Effector memory CD8-positive, alpha-beta T cell (primary cell): ENCODE data around the gene MSL1.

ENCODE experiments used
- ATAC-seq: fragments of 150-1000 bp; cut with Tn5 transposase; replicated peaks from 2 replicates; pipeline ENCODE4 v1.10.0; 2021; ENCODE audit warnings: mild to moderate bottlenecking, moderate library complexity
- DNase-seq, 3 experiments: peaks; one replicate each; pipeline ENCODE4 v3.0.0; 2021
- H3K27ac Mint-ChIP-seq, 2 donors: one replicate each; pipeline ENCODE4 v1.8.0; 2022; ENCODE audit warnings: mild to moderate bottlenecking in 2 of 2, mixed read lengths in 2 of 2, moderate library complexity in 2 of 2
- H3K27me3 Mint-ChIP-seq, 2 donors: one replicate each; pipeline ENCODE4 v1.8.0; 2022; ENCODE audit warnings: mixed read lengths in 2 of 2
- H3K36me3 Mint-ChIP-seq: one replicate; pipeline ENCODE4 v1.8.0; 2022; ENCODE audit warnings: mild to moderate bottlenecking, moderate library complexity, mixed read lengths; ENCODE audit not compliant: insufficient read depth
- H3K4me1 Mint-ChIP-seq, 2 donors: one replicate each; pipeline ENCODE4 v1.8.0; 2022; ENCODE audit warnings: low read depth in 2 of 2, mixed read lengths in 2 of 2
- H3K4me3 Mint-ChIP-seq, 2 donors: one replicate each; pipeline ENCODE4 v1.8.0; 2022; ENCODE audit warnings: mild to moderate bottlenecking in 2 of 2, mixed read lengths in 2 of 2, moderate library complexity in 2 of 2
- H3K9me3 Mint-ChIP-seq, 2 donors: one replicate each; pipeline ENCODE4 v1.8.0; 2022; ENCODE audit warnings: mixed read lengths in 2 of 2

Gene MSL1

GRCh38 chr17:40174514-40174913 is 52.7 kb downstream of the MSL1 start:
- DNase-seq (no peak), ATAC-seq (no peak)
- Mint-ChIP-seq H3K9me3 (no peaks in the 10 kb centered on the region), H3K4me1 (peaks cover 0 to 9% of the 10 kb centered on the region in 2 donors), H3K27ac (peak overlapping the region in 1 of 2 donors; percentile 38), H3K27me3 (no peaks in the 10 kb centered on the region), H3K36me3 (peaks cover 51% of the 10 kb centered on the region), H3K4me3 (no peak overlapping the region)

GRCh38 chr17:40175928-40176753 is 54.4 kb downstream of the MSL1 start:
- Mint-ChIP-seq H3K27me3 (no peaks in the 10 kb centered on the region), H3K4me1 (peaks cover 0 to 9% of the 10 kb centered on the region in 2 donors), H3K36me3 (peaks cover 34% of the 10 kb centered on the region), H3K9me3 (no peaks in the 10 kb centered on the region), H3K4me3 (no peak overlapping the region), H3K27ac (no peak overlapping the region)
- DNase-seq (no peak), ATAC-seq (no peak)

GRCh38 chr17:40176754-40177110 is 55.0 kb downstream of the MSL1 start:
- H3K4me3 Mint-ChIP-seq, result peak overlapping the region; percentile 41 to 49
- peaks cover 0 to 9% of the 10 kb centered on the region in 2 donors for H3K4me1 Mint-ChIP-seq
- no peak overlapping the region for H3K27ac Mint-ChIP-seq
- H3K36me3 Mint-ChIP-seq, result peaks cover 30% of the 10 kb centered on the region
- no peaks in the 10 kb centered on the region for H3K27me3 Mint-ChIP-seq
- H3K9me3 Mint-ChIP-seq, result no peaks in the 10 kb centered on the region
- ATAC-seq (no peak), DNase-seq (no peak)

GRCh38 chr17:40177275-40177874 is 55.6 kb downstream of the MSL1 start, which contains the start of gene RAPGEFL1:
Gene RAPGEFL1 (plus strand): TSS chr17:40177470. CDS start chr17:40177862, 392 bp downstream.
- H3K27ac Mint-ChIP-seq, result no peak within 1 kb of the TSS
- H3K4me3 Mint-ChIP-seq, result peak within 1 kb of the TSS; percentile 43 to 67
- no peaks in the 10 kb centered on the region for H3K9me3 Mint-ChIP-seq
- ATAC-seq, result peak; percentile 98
- peak; percentile 54 to 72 (median 68) for DNase-seq
- no peaks in the 10 kb centered on the region for H3K27me3 Mint-ChIP-seq
- peaks cover 0 to 9% of the 10 kb centered on the region in 2 donors for H3K4me1 Mint-ChIP-seq
- peaks cover 26% of the 10 kb centered on the region for H3K36me3 Mint-ChIP-seq

GRCh38 chr17:40178021-40178601 is 56.3 kb downstream of the MSL1 start:
- Mint-ChIP-seq H3K36me3 (peaks cover 19% of the 10 kb centered on the region), H3K9me3 (no peaks in the 10 kb centered on the region), H3K27ac (peak overlapping the region in 1 of 2 donors; percentile 68), H3K4me3 (peak overlapping the region; percentile 43 to 67), H3K27me3 (no peaks in the 10 kb centered on the region), H3K4me1 (peaks cover 0 to 9% of the 10 kb centered on the region in 2 donors)
- DNase-seq, result no peak
- no peak for ATAC-seq

GRCh38 chr17:40178660-40179059 is 56.9 kb downstream of the MSL1 start:
- no peaks in the 10 kb centered on the region for H3K9me3 Mint-ChIP-seq
- H3K36me3 Mint-ChIP-seq, result peaks cover 18% of the 10 kb centered on the region
- ATAC-seq (no peak), DNase-seq (no peak)
- H3K27ac Mint-ChIP-seq, result peak overlapping the region in 1 of 2 donors; percentile 68
- H3K27me3 Mint-ChIP-seq, result no peaks in the 10 kb centered on the region
- H3K4me1 Mint-ChIP-seq, result peaks cover 0 to 9% of the 10 kb centered on the region in 2 donors
- H3K4me3 Mint-ChIP-seq, result peak overlapping the region; percentile 43 to 67

- no peak overlapping the region for H3K4me3 Mint-ChIP-seq
- H3K36me3 Mint-ChIP-seq, result peaks cover 13% of the 10 kb centered on the region
- no peak for DNase-seq
- peaks cover 0 to 9% of the 10 kb centered on the region in 2 donors for H3K4me1 Mint-ChIP-seq
- H3K27ac Mint-ChIP-seq, result no peak overlapping the region
- no peaks in the 10 kb centered on the region for H3K9me3 Mint-ChIP-seq
- no peak for ATAC-seq
- no peaks in the 10 kb centered on the region for H3K27me3 Mint-ChIP-seq
Measured at GRCh38 chr17:40179923-40180659, 58.3 kb downstream of the MSL1 start.

GRCh38 chr17:40180694-40181093 is 58.9 kb downstream of the MSL1 start:
- Mint-ChIP-seq H3K27ac (no peak overlapping the region), H3K4me3 (no peak overlapping the region), H3K36me3 (peaks cover 13% of the 10 kb centered on the region), H3K27me3 (no peaks in the 10 kb centered on the region), H3K4me1 (peaks cover 0 to 9% of the 10 kb centered on the region in 2 donors), H3K9me3 (no peaks in the 10 kb centered on the region)
- no peak for ATAC-seq
- DNase-seq, result no peak

GRCh38 chr17:40181205-40181604 is 59.4 kb downstream of the MSL1 start:
- Mint-ChIP-seq H3K4me3 (no peak overlapping the region), H3K4me1 (peaks cover 0 to 9% of the 10 kb centered on the region in 2 donors), H3K36me3 (peaks cover 9% of the 10 kb centered on the region), H3K9me3 (no peaks in the 10 kb centered on the region), H3K27me3 (no peaks in the 10 kb centered on the region), H3K27ac (no peak overlapping the region)
- ATAC-seq (no peak), DNase-seq (no peak)

GRCh38 chr17:40182606-40183005 is 60.8 kb downstream of the MSL1 start:
- peaks cover 0 to 3% of the 10 kb centered on the region in 2 donors for H3K4me1 Mint-ChIP-seq
- no peaks in the 10 kb centered on the region for H3K27me3 Mint-ChIP-seq
- H3K4me3 Mint-ChIP-seq, result no peak overlapping the region
- H3K27ac Mint-ChIP-seq, result no peak overlapping the region
- no peak for DNase-seq
- H3K36me3 Mint-ChIP-seq, result peaks cover 6% of the 10 kb centered on the region
- no peaks in the 10 kb centered on the region for H3K9me3 Mint-ChIP-seq
- ATAC-seq, result no peak
